Measurements from ENCODE around the gene ANKH. TPM values are rescaled to one million over a fixed set of nuclear protein-coding genes. Genes with fewer than 3 reads are reported as not detected.

Gene ANKH
- total and polyA plus RNA-seq, 2 of the 13 experiments (the other 11 are each of a cell fraction or from before 2014, with no cell fraction given) = 25.0 to 36.0 TPM

DNA sequence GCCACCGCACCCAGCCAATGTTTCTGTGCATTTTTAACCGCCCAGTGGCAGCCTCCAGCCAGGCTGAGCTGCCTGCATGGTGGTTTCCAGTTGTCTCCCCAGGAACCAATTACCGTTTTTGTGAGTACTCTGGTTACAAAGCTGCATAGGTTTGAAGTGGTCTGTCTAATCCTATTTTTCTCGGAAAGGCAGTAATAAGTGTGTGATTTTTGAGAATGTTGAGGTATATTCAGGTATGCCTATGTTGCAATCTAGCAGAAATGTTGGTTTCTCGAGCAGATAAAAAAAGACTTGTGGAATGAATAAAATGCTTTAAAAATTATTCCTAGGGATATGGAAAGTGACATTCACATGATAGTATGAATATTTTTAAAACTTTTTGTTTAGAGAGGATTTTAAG lies 41.5 kb upstream of the ANKH start:
- no peaks in the 10 kb centered on the region for H3K9me3 ChIP-seq (ENCODE audit: low read length)
- H2AFZ ChIP-seq (ENCODE audit: low read length) = no peak overlapping the region
- no peak overlapping the region for H3K4me2 ChIP-seq (ENCODE audit: low read depth, low read length)
- no peak for TF ChIP-seq AGO1 (IDR thresholded peaks at IDR 0.05; ENCODE audit: low read depth, low read length, poor library complexity, severe bottlenecking)
- TF ChIP-seq, protein P1, sequence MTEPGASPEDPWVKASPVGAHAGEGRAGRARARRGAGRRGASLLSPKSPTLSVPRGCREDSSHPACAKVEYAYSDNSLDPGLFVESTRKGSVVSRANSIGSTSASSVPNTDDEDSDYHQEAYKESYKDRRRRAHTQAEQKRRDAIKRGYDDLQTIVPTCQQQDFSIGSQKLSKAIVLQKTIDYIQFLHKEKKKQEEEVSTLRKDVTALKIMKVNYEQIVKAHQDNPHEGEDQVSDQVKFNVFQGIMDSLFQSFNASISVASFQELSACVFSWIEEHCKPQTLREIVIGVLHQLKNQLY (CRISPR knock-in tag; IDR thresholded peaks at IDR 0.05) = no peak
- TF ChIP-seq, protein P2, sequence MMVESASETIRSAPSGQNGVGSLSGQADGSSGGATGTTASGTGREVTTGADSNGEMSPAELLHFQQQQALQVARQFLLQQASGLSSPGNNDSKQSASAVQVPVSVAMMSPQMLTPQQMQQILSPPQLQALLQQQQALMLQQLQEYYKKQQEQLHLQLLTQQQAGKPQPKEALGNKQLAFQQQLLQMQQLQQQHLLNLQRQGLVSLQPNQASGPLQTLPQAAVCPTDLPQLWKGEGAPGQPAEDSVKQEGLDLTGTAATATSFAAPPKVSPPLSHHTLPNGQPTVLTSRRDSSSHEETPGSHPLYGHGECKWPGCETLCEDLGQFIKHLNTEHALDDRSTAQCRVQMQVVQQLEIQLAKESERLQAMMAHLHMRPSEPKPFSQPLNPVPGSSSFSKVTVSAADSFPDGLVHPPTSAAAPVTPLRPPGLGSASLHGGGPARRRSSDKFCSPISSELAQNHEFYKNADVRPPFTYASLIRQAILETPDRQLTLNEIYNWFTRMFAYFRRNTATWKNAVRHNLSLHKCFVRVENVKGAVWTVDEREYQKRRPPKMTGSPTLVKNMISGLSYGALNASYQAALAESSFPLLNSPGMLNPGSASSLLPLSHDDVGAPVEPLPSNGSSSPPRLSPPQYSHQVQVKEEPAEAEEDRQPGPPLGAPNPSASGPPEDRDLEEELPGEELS (CRISPR knock-in tag; IDR thresholded peaks at IDR 0.05) = no peak
- TF ChIP-seq ZNF232 (CRISPR knock-in tag; IDR thresholded peaks at IDR 0.05; ENCODE audit: borderline replicate concordance) = no peak
- TF ChIP-seq, protein P3, sequence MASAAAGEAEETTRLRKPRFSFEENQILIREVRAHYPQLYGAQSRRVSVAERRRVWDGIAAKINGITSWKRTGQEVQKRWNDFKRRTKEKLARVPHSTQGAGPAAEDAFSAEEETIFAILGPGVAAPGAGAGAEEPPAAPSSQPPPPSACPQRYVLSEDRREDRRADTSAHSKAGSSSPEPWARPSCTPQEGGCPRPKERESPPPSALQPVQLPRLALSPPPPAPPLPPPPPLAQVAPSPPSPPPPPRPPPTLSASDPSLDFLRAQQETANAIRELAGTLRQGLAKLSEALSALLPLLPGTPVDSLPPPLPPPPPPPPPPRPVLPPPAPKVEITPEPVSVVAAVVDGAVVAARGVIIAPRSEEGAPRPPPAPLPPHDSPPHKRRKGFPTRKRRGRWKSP (CRISPR knock-in tag; IDR thresholded peaks at IDR 0.05) = no peak
- no peak for TF ChIP-seq HOXD1 (CRISPR knock-in tag; IDR thresholded peaks at IDR 0.05)
- no peak for TF ChIP-seq PHB2 (IDR thresholded peaks at IDR 0.05; ENCODE audit: partially characterized antibody)
- TF ChIP-seq ZNF720 (CRISPR knock-in tag; IDR thresholded peaks at IDR 0.05) = no peak
- no peak for TF ChIP-seq KDM5B (CRISPR knock-in tag; IDR thresholded peaks at IDR 0.05; ENCODE audit: borderline replicate concordance)
- no peak for TF ChIP-seq ZNF10 (CRISPR knock-in tag; IDR thresholded peaks at IDR 0.05; ENCODE audit: borderline replicate concordance, low read depth)
- TF ChIP-seq, protein P4, sequence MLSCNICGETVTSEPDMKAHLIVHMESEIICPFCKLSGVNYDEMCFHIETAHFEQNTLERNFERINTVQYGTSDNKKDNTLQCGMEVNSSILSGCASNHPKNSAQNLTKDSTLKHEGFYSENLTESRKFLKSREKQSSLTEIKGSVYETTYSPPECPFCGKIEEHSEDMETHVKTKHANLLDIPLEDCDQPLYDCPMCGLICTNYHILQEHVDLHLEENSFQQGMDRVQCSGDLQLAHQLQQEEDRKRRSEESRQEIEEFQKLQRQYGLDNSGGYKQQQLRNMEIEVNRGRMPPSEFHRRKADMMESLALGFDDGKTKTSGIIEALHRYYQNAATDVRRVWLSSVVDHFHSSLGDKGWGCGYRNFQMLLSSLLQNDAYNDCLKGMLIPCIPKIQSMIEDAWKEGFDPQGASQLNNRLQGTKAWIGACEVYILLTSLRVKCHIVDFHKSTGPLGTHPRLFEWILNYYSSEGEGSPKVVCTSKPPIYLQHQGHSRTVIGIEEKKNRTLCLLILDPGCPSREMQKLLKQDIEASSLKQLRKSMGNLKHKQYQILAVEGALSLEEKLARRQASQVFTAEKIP (CRISPR knock-in tag; IDR thresholded peaks at IDR 0.05; ENCODE audit: borderline replicate concordance) = no peak
- TF ChIP-seq ZBTB7B (CRISPR knock-in tag; IDR thresholded peaks at IDR 0.05) = no peak
- ChIA-PET CTCF (ENCODE audit: low intra/inter-chr PET ratio, low total read pairs) (no interaction called here), POLR2A (no interaction called here)
- no peak overlapping the region for H3K27ac ChIP-seq (ENCODE audit: extremely low read length, insufficient read depth, low read length)
- WGBS (ENCODE audit: low lambda C conversion rate) = 57% methylated on average over 5 of the region's 5 CpGs
- H3K9ac ChIP-seq (ENCODE audit: insufficient read depth, low read depth, low read length) = no peak overlapping the region
- peaks cover 28% of the 10 kb centered on the region for H3K4me1 ChIP-seq (ENCODE audit: insufficient read depth, low read length)
- no peak for FAIRE-seq
- no TSS peak for BruUV-seq (replicated peaks)
- H4K20me1 ChIP-seq (ENCODE audit: insufficient read depth, low read length) = no peaks in the 10 kb centered on the region
- intact Hi-C loops (cut with micrococcal nuclease; ENCODE audit: unreplicated experiment) (no loop called here), in situ Hi-C loops (cut with HindIII; ENCODE audit: extremely low pct_ligation_motif_present, low pct_unique_long_range_greater_than_20kb) (no loop called here)
- ATAC-seq = no peak
- no peak overlapping the region for H3K4me3 ChIP-seq (replicated peaks in 1 of 3; ENCODE audit: insufficient read depth in 1 of 3, low read depth in 2 of 3, low read length in 3 of 3)
- H3K36me3 ChIP-seq (replicated peaks in 1 of 2; ENCODE audit: control insufficient read depth in 1 of 2, insufficient read depth in 2 of 2, low read length in 2 of 2) = no peaks in the 10 kb centered on the region
- H3K27me3 ChIP-seq (ENCODE audit: control insufficient read depth in 1 of 2, insufficient read depth in 2 of 2, low read length in 2 of 2) = no peaks in the 10 kb centered on the region
- no peaks in the 10 kb centered on the region for H3K79me2 ChIP-seq (ENCODE audit: insufficient read depth, low read length)
- no peak for DNase-seq (ENCODE audit: low spot score)
